HG03460 (cell line): Measurements from ENCODE around the gene MGST2.
A peak's percentile ranks its signal among the peaks of the same experiment; 100 is the strongest.

Experiments
- ATAC-seq: cut with Tn5 transposase; IDR thresholded peaks from one replicate; pipeline ENCODE4 v1.9.1; 2021; ENCODE audit not compliant: unreplicated experiment

The MGST2 gene

GRCh38 chr4:139643042-139643895 is 22.4 kb upstream of the MGST2 start:
- no peak for ATAC-seq

DNA sequence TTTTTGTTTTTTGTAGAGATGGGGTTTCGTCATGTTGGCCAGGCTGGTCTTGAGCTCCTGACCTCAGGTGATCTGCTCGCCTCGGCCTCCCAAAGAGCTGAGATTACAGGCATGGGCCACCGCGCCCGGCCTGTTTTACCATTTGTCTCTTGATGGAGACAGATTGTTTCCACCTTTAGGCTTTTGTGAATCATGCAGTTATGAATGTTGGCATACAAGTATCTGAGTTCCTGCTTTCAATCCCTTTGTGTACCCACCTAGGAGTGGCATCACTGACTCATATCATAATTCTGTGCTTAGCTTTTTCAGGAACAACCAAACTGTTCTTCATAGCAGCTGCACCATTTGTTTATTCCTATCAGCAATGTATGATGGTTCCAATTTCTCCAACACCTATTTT is 20.2 kb upstream of the MGST2 start:
- no peak for ATAC-seq

DNA sequence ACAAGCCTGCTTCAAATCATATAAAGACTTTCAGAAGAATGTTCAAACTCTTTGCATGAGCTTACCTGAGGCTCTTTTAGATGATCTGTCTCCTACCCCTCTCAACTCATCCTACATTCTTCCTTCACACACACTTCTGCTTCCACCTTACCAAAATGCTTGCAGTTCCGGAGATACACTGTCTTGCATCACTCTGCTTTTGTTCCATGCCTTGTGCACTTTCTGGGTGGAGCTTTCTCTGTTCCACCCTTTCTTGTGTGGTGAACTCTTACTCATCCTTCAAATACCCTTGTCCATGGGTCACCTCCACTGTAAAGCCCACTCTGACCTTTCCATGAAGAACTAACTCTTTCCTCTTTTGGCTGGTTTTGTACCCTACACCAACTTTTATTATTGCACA is 18.4 kb upstream of the MGST2 start:
- ATAC-seq, result no peak

DNA sequence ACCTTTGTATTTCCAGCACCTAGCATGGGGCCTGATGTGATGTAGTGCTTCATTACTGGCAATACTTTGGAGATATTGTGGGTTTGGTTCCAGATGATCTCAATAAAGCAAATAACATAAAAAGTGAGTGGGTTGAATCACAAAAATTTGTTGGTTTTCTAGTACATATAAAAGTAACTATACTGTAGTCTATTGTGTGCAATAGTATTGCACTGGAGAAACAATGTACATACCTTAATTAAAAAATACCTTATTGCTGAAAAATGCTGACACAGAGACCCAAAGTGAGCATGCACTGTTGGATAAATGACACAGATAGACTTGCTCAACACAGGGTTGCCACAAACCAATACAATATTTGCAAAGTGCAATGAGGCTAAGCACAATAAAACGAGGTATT is 17.7 kb upstream of the MGST2 start:
- no peak for ATAC-seq

DNA sequence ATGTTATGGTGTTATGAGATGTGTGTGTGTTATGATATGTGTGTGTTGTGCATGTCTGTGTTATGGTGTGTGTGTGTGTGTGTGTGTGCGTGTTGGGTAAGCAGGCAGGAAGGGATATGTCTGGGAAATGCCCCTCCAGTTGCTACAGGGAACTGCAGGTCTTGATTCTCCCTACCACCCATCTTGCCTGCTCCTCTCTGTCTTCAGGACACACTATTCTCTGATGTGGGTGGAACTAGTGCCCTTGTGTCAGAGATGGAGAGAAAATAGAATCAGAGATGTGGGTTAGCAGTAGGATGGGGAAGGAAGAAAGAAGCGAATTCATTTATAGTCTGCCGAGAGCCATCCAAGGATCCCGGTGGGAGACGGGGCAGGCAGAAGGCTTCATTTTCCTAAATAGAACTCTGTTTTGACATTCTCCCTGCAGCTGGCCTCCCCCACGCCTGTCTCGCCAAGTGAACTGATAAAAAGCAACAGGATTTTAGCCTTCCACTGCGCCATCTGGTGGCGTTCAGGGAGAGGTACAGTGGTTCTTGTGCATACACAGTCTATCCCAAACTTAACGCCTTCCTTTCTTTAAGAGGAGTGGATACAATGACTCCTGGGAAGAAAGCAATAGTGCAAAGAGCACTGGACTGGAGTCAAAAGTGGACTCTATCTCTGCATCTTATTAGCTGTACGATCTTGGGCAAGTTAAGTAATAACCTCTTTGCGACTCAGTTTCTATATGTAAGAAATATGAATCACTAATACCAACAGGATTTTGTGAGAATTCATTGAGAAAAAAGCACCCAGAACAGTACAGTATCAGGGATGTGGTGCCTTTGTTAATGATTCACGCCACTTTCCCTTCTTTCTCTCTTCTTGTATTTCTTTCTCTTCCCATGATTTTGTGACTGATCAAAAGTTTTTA is 14.1 kb upstream of the MGST2 start:
- ATAC-seq, result peak; percentile 84

- no peak for ATAC-seq
These were observed 11.1 kb upstream of the MGST2 start for GRCh38 chr4:139654516-139654915.

DNA sequence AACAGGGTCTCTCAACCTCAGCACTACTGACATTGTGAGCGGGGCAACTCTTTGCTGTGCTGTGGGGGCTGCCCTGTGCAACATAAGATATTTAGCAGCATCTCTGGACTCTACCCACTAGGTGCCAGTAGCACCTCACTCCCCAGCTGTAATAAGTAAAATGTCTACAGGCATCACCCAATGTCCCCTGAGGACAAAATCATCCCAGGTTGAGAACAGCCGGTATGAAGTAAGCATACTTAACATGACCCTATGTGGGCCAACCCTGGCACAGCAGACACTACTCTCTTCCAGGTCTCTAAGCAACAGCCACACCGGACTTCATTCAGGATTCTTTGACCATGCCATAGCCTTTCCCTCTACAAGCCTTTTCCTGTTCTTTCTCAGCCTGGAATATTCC is 10.5 kb upstream of the MGST2 start:
- ATAC-seq, result no peak

GRCh38 chr4:139656614-139657486 is 8.8 kb upstream of the MGST2 start:
- ATAC-seq, result peak; percentile 72

- ATAC-seq, result no peak
These were observed 7.4 kb upstream of the MGST2 start for GRCh38 chr4:139658185-139658584.

- no peak for ATAC-seq
These were observed 6.8 kb upstream of the MGST2 start for GRCh38 chr4:139658586-139659382.

DNA sequence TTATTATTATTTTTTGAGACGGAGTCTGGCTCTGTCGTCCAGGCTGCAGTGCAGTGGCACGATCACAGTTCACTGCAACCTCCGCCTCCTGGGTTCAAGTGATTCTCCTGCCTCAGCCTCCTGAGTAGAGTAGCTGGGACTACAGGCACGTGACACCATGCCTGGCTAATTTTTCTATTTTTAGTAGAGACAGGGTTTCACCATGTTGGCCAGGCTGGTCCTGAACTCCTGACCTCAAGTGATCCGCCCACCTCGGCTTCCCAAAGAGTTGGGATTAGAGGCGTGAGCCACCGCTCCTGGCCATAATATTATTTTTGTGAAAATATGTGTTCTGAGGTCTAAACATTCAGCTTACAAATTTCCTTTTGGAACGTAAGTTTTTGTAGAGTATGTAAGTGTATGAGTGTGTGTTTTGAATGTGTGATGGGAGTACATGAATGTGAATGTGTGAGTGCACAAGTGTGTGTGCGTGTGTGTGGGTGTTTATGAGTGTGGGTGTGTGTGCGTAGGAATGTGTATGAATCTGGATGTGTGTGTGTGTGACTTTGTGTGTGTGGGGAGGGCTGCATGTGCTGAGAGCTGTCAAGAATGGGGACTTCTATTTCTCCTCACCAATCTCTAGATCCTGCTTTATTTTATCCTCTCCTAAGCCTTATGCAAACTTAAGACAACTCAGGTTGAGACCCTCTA is 5.7 kb upstream of the MGST2 start:
- ATAC-seq, result no peak

- ATAC-seq, result no peak
These were observed 5.0 kb upstream of the MGST2 start for GRCh38 chr4:139660568-139661043.

DNA sequence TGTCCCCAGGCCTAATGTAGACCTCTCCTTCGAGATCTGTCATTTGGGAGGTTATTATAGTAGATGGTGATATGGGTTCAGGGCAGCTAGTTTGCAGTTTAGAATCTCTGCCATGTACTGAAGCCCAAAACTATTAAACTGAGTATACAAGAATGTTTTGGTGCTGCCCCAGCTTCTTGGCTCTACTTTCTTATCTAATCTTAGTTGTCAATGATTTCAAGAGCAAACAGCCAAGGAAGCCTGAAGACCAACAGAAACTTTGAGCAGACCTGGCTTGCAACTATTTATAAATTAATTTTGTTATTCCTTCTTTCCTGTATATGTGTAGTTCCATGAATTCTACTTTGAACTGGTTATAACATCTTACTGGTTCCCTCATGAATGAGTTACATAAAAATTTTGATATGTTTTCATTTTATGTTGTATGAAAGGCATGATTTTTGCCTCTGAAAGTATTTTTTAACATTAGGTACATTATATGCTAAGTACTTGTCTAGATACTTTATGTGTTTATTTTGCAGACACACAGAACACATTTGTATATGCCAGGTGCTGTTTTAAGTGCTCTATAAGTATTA is 2.0 kb upstream of the MGST2 start:
- no peak for ATAC-seq

DNA sequence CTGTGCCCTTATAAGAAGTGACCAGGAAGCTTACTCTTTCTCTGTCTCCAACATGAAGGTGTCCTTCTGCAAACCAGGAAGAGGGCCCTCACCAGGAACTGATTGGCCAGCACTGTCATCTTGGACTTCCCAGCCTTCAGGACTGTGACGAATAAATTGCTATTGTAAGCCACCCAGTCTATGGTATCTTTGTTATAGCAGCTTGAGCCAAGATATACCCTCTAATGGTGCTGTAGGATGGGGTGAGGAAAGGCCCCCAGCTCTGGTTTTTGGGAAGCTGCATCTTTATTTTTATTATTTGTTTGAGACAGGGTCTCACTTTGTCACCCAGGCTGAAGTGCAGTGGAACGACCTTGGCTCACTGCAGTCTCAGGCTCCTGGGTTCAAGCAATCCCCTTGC is 1.2 kb upstream of the MGST2 start:
- ATAC-seq, result no peak

DNA sequence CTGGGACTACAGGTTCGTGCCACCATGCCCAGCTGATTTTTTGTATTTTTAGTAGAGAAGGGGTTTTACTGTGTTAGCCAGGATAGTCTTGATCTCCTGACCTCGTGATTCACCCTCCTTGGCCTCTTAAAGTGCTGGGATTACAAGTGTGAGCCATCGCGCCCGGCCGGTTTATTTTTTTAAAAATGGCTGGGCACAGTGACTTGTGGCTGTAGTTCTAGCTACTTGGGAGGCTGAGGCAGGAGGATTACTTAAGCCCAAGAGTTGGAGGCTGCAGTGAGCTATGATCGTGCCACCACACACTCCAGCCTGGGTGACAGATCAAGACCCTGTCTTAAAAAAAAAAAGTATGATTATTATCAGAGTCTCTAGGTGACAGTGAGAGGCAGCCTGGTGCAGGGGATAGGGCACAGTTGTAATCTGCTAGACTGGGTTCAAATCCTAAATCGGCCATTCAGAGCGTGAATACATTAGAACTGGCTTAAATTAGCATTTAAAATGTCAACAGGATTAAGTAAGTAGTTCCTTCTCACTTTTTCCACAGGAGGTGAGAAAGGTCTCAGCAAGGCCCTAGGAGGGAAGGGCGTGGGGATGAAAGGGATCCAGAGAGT is 435 bp upstream of the MGST2 start:
- ATAC-seq, result no peak

DNA sequence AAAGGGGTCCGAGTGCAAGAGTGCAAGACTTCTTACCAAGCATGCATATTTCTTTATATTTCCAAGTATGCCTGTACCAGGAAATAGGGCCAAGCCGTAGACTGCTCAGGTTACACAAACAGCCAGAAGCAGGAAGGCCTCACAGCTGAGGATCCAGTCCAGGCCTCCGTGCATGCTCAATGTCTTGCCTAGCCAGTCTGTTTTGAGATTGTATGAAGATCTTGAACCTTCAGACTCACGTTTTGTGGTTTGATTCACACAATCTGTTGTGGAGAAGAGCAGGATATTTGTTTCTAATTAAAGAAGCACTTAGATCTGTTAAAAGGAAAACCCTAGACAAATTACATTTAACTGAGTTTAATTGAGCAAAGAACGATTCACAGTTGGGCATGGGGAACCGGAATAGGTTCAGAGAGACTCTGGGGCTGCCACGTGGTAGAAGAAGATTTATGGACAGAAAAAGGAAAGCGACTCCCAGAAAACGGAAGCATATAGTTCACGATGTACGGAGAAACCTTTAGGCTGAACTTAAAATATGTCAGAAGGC is 1.2 kb downstream of the MGST2 start:
- peak; percentile 45 for ATAC-seq

GRCh38 chr4:139668036-139668435 is 2.4 kb downstream of the MGST2 start:
- ATAC-seq, result no peak

DNA sequence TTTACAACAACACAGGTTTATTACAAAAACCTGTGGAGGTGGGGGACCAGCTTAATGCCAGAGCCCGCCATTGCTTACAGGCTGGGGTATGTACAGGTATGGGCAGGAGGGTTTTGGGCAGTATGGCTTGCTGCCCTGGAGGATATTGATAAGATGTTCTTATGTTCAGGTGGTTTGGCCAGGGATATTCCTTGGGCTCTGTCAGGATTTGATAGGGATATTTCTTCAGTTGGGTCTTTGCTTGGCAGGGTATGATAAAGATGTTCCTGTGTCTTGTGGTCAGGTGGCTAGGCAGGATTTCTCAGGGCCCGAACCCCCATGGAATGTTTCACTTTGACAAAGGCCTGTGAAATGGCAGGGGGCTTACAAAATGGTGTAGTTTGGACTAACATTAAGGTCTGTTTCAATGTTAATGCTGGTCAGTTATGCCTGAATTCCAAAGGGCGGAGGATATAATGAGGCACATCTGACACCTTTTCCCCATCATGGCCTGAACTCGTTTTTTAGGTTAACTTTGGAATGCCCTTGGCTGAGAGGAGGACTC is 3.1 kb downstream of the MGST2 start:
- ATAC-seq, result no peak
